HG02588 (cell line): Measurements from ENCODE around the gene FGF1.

Experiments used
- ATAC-seq: cut with Tn5 transposase; IDR thresholded peaks from one replicate; pipeline ENCODE4 v1.9.1; 2021; ENCODE audit warnings: mild to moderate bottlenecking, moderate library complexity; ENCODE audit not compliant: unreplicated experiment

Gene FGF1

GRCh38 chr5:142697356-142698255, 11.7 kb upstream of the FGF1 start:
- ATAC-seq = no peak

GRCh38 chr5:142696379-142696778, 10.5 kb upstream of the FGF1 start:
- no peak for ATAC-seq

- no peak for ATAC-seq
These were observed 8.4 kb upstream of the FGF1 start for GRCh38 chr5:142694092-142694856.

GRCh38 chr5:142692321-142692894, 6.5 kb upstream of the FGF1 start:
- no peak for ATAC-seq

GRCh38 chr5:142690667-142691066, 4.8 kb upstream of the FGF1 start:
- no peak for ATAC-seq

- no peak for ATAC-seq
These were observed 3.2 kb upstream of the FGF1 start for GRCh38 chr5:142689081-142689480.

- ATAC-seq = no peak
These were observed 2.5 kb upstream of the FGF1 start for GRCh38 chr5:142688281-142688989.

- ATAC-seq = no peak
These were observed 1.1 kb upstream of the FGF1 start for GRCh38 chr5:142686968-142687367.

GRCh38 chr5:142686210-142686734, 382 bp upstream of the FGF1 start:
- no peak for ATAC-seq

GRCh38 chr5:142684508-142685041, 1.3 kb downstream of the FGF1 start:
- no peak for ATAC-seq

- ATAC-seq = no peak
These were observed 1.9 kb downstream of the FGF1 start for GRCh38 chr5:142683881-142684505.

GRCh38 chr5:142683116-142683515, 2.8 kb downstream of the FGF1 start:
- ATAC-seq = no peak

- no peak for ATAC-seq
These were observed 5.2 kb downstream of the FGF1 start for GRCh38 chr5:142680605-142681259.

- ATAC-seq = no peak
These were observed 6.1 kb downstream of the FGF1 start for GRCh38 chr5:142679744-142680143.

GRCh38 chr5:142678529-142678928, 7.4 kb downstream of the FGF1 start:
- no peak for ATAC-seq

GRCh38 chr5:142677198-142677597, 8.7 kb downstream of the FGF1 start:
- no peak for ATAC-seq

GRCh38 chr5:142676318-142676717, 9.6 kb downstream of the FGF1 start:
- no peak for ATAC-seq

GRCh38 chr5:142674531-142675469, 11.1 kb downstream of the FGF1 start:
- ATAC-seq = no peak
